Lung (tissue), 12 donors: ENCODE data around the gene LCN1. TPM values are rescaled to one million over a fixed set of nuclear protein-coding genes. Genes with fewer than 3 reads are reported as not detected.

Experiments used
- ATAC-seq: fragments of 200-7000 bp; cut with Tn5 transposase; one replicate; pipeline ENCODE4 v1.9.1; 2020; ENCODE audit warnings: moderate number of reproducible peaks; ENCODE audit not compliant: insufficient read depth, low FRiP score
- DNase-seq, 3 donors: peaks; one replicate each; pipeline ENCODE4 v3.0.0-alpha.2; 2013 to 2017
- H3K27ac ChIP-seq, 2 donors: one replicate each; pipeline ENCODE4 v1.5.1; 2013; ENCODE audit warnings: mild to moderate bottlenecking in 2 of 2, moderate library complexity in 2 of 2, control low read depth in 1 of 2, inconsistent platforms in 1 of 2, low read depth in 1 of 2, low read length in 1 of 2
- H3K27me3 ChIP-seq, 3 donors: one replicate each; pipeline ENCODE4 v1.5.1; 2013; ENCODE audit warnings: low read length in 2 of 3; ENCODE audit not compliant: control insufficient read depth in 3 of 3, insufficient read depth in 3 of 3
- H3K36me3 ChIP-seq, 4 donors: one replicate each; pipeline ENCODE4 v1.5.1; 2013; ENCODE audit warnings: low read length in 4 of 4, mild to moderate bottlenecking in 1 of 4, moderate library complexity in 1 of 4; ENCODE audit not compliant: control insufficient read depth in 4 of 4, insufficient read depth in 4 of 4
- H3K4me1 ChIP-seq, 5 donors: one replicate each; pipeline ENCODE4 v1.5.1; 2013; ENCODE audit warnings: low read length in 5 of 5, mild to moderate bottlenecking in 2 of 5, moderate library complexity in 1 of 5; ENCODE audit not compliant: control insufficient read depth in 5 of 5, insufficient read depth in 5 of 5
- H3K4me3 ChIP-seq: one replicate; pipeline ENCODE4 v1.5.1; 2013; ENCODE audit warnings: mild to moderate bottlenecking, control low read depth, moderate library complexity
- H3K9ac ChIP-seq, 2 donors: one replicate each; pipeline ENCODE4 v1.5.1; 2013; ENCODE audit warnings: low read length in 2 of 2, control low read depth in 1 of 2; ENCODE audit not compliant: insufficient read depth in 1 of 2
- H3K9me3 ChIP-seq, 4 donors: one replicate each; pipeline ENCODE4 v1.5.1; 2013; ENCODE audit warnings: low read length in 3 of 4, mild to moderate bottlenecking in 1 of 4, moderate library complexity in 1 of 4; ENCODE audit not compliant: control insufficient read depth in 4 of 4, insufficient read depth in 3 of 4
- WGBS, 2 donors: extraction: QIAGEN DNeasy Blood & Tissue Kit; methylation state at CpG; one replicate each; pipeline ENCODE4 v1.1.7; 2013; 5-methylcytosine and 5-hydroxymethylcytosine counted together
- polyA plus RNA-seq, 2 donors: library from polyadenylated mRNA; stranded (reverse); fragments of 200-250 nt; gene quantifications; one replicate each; pipeline ENCODE4 v1.2.1, GENCODE V29; 2013
- total RNA-seq, 2 donors: library from RNA; depleted of rRNA in 1 of 2; stranded (reverse); fragments of >200 nt in 1 of 2; gene quantifications; one replicate each; pipeline ENCODE4 v1.2.1, GENCODE V29; 2014 to 2021
- TF ChIP-seq, protein P1 (sequence below): IDR thresholded peaks from 2 replicates; pipeline ENCODE4 v1.5.1; 2012; ENCODE audit warnings: mild to moderate bottlenecking; ENCODE audit errors: control extremely low read depth, extremely low read depth
- donor health status: control.
- donor health status: control.
- donor health status: Bipolar disorder and iron deficiency.
- donor health status: healthy.
- donor health status: DM: yes; HTN: yes; CAD: no.

Gene LCN1
- total and polyA plus RNA-seq, 4 donors, result not detected

DNA sequence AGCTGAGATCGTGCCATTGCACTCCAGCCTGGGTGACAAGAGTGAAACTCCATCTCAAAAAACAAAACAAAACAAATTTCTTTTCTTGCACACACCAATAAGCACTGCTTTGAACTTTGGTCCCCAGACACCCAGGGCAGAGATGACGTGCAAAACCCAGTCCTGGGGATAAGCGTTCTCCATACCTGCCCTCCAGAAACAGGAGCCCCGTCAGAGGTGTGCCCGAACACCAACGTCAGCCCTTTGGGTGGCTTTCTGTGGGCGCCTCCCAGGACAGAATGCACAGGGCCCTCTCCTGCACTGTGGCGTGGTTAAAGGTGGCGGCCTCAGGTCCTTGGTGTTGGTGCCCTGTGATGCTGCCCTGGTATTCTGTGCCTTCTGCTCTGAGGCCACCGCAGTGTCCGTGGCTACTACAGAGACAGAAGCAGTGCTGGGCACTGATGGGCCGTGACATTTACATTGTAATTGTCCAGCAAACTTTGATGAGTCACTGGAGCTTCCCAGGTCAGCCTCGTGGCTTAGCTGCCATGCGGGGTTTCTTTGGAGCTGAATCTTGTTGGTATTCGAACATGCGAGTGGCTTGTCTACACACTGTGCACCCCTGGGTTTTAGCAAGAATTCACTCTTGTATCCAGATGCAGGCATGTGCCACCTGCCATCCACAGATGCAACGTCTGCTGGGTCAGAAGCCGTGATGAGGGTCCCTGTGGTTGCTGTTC, 31.9 kb upstream of the LCN1 start:
- Histone ChIP-seq H3K27ac (no peak overlapping the region), H3K4me3 (no peak overlapping the region), H3K9ac (no peak overlapping the region), H3K36me3 (peaks cover 0 to 41% (median 18%) of the 10 kb centered on the region in 4 donors), H3K27me3 (no peaks in the 10 kb centered on the region), H3K4me1 (no peaks in the 10 kb centered on the region), H3K9me3 (no peaks in the 10 kb centered on the region)
- ATAC-seq, result no peak
- no peak for DNase-seq
- TF ChIP-seq, protein P1, sequence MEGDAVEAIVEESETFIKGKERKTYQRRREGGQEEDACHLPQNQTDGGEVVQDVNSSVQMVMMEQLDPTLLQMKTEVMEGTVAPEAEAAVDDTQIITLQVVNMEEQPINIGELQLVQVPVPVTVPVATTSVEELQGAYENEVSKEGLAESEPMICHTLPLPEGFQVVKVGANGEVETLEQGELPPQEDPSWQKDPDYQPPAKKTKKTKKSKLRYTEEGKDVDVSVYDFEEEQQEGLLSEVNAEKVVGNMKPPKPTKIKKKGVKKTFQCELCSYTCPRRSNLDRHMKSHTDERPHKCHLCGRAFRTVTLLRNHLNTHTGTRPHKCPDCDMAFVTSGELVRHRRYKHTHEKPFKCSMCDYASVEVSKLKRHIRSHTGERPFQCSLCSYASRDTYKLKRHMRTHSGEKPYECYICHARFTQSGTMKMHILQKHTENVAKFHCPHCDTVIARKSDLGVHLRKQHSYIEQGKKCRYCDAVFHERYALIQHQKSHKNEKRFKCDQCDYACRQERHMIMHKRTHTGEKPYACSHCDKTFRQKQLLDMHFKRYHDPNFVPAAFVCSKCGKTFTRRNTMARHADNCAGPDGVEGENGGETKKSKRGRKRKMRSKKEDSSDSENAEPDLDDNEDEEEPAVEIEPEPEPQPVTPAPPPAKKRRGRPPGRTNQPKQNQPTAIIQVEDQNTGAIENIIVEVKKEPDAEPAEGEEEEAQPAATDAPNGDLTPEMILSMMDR, result no peak
- WGBS, 2 donors, result 90 to 92% methylated on average over 18 of the region's 18 CpGs

DNA sequence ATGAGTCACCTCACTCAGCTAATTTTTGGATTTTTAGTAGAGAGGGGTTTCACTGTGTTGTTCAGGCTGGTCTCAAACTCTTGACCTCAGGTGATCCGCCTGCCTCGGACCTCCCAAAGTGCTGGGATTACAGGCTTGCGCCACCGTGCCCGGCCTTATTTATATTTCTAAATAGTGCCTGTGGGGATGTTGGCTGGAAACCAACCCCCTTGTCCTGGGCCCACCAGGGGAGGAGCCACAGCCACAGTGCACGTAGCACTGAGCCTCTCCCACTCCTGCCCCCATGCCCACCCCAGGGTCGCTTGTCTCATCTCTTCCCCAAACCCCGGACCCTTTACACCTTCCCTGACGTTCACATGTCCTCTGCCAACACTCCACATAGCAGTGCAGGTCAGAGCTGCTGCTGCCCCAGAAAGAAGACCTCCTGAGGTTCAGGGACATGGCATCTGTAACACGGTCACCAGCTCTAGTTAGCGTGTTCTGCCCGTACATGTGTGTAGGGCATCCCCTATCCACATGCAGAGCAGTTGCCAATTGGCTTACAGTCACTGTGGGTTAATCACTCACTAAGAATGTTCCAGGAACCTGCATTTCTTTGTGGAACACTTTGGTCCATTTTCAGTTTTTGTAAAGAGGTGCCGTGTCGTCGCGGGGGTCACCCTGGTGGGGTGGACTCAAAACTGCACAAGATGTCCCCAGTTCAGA, 30.9 kb upstream of the LCN1 start:
- Histone ChIP-seq H3K4me3 (no peak overlapping the region), H3K27me3 (no peaks in the 10 kb centered on the region), H3K36me3 (peaks cover 0 to 31% (median 11%) of the 10 kb centered on the region in 4 donors), H3K9ac (no peak overlapping the region), H3K27ac (no peak overlapping the region), H3K9me3 (no peaks in the 10 kb centered on the region), H3K4me1 (no peaks in the 10 kb centered on the region)
- ATAC-seq, result no peak
- DNase-seq, result no peak
- TF ChIP-seq, protein P1, result no peak
- 88 to 90% methylated on average over 16 of the region's 16 CpGs for WGBS, 2 donors

DNA sequence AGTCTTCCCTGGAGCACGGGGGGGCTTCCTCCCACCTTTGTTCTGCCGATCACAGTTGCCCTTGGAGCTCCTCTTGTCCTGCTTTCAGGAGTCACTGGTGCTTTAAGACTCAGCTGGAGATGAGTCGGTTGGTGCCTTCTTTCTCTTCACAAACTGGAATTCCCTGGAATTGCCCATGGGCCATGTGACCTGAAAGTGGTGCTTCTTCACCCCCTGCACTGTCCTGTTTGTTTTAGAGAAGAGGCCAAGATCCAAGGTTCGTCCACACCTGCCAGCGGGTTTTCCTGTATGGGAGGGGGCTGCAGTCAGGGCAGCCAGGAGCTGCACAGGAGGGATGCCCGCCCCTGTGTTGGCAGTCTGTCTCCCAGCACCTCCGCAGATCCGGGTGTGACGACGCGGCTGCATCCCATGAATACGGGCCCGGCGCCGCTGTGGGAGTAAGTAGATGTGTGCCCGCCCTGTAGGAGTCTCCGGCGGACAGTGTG, 30.2 kb upstream of the LCN1 start:
- 84 to 89% methylated on average over 18 of the region's 18 CpGs for WGBS, 2 donors
- Histone ChIP-seq H3K4me3 (no peak overlapping the region), H3K4me1 (no peaks in the 10 kb centered on the region), H3K27ac (no peak overlapping the region), H3K9me3 (no peaks in the 10 kb centered on the region), H3K27me3 (no peaks in the 10 kb centered on the region), H3K36me3 (peaks cover 0 to 24% (median 6%) of the 10 kb centered on the region in 4 donors), H3K9ac (no peak overlapping the region)
- TF ChIP-seq, protein P1, result no peak
- DNase-seq, result no peak
- ATAC-seq, result no peak
